Activated CD4-positive, alpha-beta T cell treated with anti-CD3 and anti-CD28 coated beads, Interleukin-2, amount 50 U/mL, for 4 hours (primary cell): ENCODE results near the gene COL8A2.

ENCODE experiments used
- DNase-seq, 2 experiments: peaks; one replicate each; pipeline ENCODE4 v3.0.0-alpha.2; 2020

The COL8A2 gene

GRCh38 chr1:36157115-36157903 lies 32.3 kb upstream of the COL8A2 start:
- DNase-seq: no peak

GRCh38 chr1:36156329-36157114 lies 31.5 kb upstream of the COL8A2 start:
- DNase-seq: peak; percentile 44 to 53

DNA sequence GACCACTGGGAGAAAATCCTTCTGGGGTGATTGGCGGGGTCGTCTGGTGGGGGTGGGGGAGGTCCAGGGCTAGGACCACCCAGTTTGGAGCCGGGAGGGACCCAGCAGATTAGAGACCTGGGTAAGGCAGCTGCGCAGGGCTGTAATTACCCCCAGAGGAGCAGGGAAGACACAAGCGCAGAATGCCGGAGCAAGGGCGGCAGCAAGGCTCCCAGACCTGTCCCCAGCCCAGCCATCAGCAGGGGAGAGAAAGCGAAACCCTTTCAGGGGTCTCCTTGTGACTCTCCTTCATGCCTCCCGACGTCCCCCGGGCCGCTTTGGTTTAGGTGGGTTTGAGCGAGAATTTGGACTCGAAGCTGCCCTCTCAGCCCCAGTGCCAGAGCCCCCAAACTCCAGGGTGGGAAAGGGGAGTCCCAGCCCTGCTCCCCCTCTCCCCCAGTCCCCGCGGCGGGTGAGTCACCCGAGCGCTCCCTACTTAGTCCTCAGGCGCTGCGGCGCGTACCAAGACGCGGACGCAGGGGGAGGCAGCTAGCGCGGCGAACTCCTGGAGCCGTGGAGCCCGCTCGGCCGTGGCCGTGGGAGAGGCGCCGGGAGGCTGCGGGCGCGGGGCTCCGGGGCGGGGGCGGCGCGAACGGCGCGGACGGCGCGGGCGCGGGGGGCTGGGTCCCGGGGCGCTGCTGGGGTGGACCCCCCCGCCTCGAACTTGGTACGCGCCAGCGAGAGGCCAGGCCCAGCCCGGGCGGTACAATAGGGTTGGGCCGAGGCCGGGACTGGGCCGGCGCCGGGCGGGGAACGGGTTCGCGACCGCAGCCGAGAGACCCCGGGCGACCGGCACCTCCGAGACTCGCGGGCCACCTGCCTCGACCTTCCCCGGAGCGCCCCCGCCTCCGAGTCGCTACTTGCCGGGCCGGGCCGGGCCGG lies 30.6 kb upstream of the COL8A2 start, which contains the start of gene MAP7D1:
TSS of gene MAP7D1 (plus strand) at position 753 of the 921 bp plus-strand sequence. CDS start 258 bp downstream, outside the sequence.
- DNase-seq: peak; percentile 82

- no peak for DNase-seq
Measured at GRCh38 chr1:36154765-36155407, 29.9 kb upstream of the COL8A2 start.

DNA sequence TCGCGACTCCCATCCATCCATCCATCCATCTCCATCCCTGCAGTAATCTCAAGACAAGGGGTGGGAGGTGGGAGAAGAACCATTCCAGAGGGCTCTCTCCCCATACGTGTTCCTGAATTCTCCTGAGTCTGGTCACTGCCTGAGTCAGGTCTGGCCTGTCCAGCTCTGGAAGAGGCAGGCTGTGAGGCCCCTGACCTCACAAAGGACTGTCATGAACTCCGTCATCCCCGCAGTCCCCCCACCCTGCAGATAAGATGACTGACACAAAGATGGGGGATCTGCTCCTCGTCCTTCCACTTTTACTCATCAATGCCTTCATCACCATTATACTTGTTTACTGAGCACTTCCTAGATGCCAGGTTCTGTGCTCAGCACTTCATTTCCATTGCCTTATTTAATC lies 29.3 kb upstream of the COL8A2 start:
- DNase-seq: no peak

- no peak for DNase-seq
Measured at GRCh38 chr1:36153476-36153875, 28.5 kb upstream of the COL8A2 start.

GRCh38 chr1:36151845-36152203 lies 26.8 kb upstream of the COL8A2 start:
- peak; percentile 39 to 43 for DNase-seq

- no peak for DNase-seq
Measured at GRCh38 chr1:36151134-36151844, 26.3 kb upstream of the COL8A2 start.

DNA sequence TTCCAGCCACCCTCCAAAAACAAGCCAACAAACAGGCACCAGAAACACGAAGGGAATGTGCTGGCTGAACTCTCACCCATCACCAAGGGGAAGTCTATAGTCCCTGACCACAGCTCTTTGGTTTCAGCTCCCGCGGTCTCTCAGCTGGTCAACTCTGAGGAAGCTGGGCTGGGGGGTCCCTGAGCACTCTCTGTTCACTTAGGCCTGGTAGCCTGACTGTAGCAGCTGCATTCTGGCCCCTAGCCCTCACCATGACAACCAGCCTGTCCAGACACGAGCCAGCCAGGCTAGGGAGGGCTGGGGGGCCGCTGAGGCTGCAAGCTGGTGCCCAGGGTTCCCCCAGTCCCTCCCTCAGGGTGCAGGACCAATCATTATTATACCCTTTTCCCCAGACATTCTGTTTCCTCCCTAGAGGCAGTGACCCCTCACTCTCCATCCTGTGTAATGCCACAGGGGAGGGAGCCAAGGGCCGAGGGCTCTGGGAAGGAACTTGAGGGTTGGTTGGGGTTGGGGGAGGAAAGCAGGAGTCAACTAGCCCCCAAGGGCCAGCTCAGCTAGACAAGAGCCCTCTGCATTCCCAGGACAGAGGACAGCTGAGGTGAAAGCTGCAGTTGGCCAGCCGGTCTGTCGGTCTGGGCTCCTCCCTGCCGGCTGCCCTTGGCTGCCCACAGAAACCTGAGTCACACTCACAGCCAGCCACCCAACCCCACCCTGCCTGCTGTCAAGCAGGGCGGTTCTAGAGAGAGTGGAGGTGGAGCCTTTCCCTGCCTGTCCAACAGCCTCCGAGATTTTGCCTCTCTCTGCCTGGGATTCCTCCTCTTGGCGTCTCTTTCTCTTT lies 25.5 kb upstream of the COL8A2 start:
- DNase-seq: peak; percentile 52 to 55

DNA sequence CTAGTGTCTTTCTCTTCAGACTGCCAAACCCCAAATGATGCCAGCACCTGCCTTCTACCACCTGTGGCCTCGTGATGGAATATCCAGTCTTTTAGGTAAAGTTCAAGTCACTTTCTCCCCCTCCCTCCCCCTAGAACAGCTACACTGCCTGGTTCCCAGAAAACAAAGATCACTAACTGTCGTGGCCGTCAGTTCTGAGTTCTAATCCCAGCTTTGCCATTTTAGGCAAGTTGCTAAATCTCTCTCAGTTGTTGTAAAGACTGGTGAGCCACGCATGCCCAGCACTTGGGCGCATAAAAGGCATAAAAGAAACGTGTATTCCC lies 24.9 kb upstream of the COL8A2 start:
- no peak for DNase-seq

- peak; percentile 99 to 100 for DNase-seq
Measured at GRCh38 chr1:36149237-36149972, 24.4 kb upstream of the COL8A2 start, which contains the start of gene TRAPPC3. TRAPPC3 (minus strand) TSS chr1:36149486; CDS start chr1:36149378, 108 bp downstream.

DNA sequence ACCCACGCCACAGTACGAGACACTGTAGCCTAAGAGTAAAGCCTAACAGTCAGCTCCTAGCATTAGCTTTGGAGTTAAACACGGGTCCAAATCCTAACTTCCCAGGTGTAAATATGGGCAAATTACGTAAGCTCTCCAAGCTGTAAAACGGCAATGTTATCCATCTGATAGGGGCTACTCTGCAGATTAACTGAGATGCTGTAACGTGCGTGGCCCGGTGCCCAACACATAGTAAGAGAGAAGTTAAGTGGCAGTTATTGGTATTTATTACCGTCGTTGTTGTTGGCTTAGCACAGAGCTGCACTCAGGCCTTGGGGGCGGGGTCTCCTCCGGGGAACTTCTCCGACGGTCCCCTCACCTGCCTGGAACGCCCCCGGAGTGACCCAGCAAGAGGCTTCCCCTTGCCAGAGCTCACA lies 23.8 kb upstream of the COL8A2 start:
- no peak for DNase-seq

GRCh38 chr1:36144413-36144812 lies 19.4 kb upstream of the COL8A2 start:
- DNase-seq: no peak

- DNase-seq: no peak
Measured at GRCh38 chr1:36143424-36143823, 18.4 kb upstream of the COL8A2 start.

DNA sequence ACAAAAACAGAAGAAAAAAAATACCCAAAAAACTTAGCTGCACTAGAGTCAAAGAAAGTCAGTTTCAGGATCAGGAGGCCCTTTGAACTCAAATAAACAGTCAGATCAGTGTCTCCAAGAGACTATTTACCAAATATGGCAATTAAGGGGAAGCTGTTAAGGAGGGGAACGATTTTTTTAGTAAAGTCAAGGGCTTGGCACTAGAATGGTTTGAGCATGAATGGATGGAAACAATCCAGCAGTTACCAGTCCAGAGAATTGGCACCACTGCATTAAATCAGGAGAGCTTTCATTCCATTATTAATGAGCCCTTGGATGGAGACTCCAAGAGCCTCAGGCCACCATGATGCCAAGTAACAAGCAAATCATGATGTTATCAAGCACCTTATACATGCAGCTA lies 17.1 kb upstream of the COL8A2 start:
- no peak for DNase-seq

DNA sequence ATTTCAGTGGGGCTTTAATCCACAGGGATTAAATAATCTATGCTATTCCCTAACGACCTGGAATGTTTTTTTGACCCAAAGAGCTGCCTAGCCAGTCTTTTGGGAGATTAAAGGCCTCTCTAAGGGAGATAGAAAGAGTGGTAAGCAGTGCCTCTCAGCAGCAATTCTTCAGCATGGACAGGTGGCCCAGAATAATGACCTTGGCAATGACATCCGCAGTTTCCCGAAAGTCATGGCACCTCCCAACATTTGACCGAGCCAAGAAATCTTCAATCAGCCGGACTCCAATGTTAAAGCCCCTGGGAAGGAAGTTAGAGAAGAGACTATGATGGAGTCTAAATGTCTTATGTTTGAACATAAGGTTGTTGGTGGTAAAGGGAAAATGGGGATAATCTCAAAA lies 14.5 kb upstream of the COL8A2 start:
- no peak for DNase-seq

GRCh38 chr1:36137776-36138175 lies 12.8 kb upstream of the COL8A2 start:
- DNase-seq: no peak

DNA sequence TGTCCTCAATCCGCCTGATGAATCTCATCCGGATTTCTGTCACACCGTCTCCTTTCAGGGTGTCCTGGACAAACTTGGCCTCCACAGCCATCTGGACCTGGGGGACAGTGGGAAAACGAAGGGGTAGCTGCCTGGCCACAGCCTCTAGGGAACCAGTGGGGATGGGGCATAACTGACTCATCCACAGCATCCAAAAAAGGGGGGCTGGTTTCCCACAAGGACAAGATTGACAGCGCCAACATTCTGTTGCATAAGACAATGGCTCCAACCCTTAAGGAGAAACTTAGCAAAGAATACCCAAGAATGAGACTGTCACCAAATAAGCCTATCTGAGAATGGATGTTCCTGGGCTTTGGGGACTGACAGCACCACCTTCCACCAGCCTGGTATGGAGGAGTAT lies 12.2 kb upstream of the COL8A2 start:
- no peak for DNase-seq

DNA sequence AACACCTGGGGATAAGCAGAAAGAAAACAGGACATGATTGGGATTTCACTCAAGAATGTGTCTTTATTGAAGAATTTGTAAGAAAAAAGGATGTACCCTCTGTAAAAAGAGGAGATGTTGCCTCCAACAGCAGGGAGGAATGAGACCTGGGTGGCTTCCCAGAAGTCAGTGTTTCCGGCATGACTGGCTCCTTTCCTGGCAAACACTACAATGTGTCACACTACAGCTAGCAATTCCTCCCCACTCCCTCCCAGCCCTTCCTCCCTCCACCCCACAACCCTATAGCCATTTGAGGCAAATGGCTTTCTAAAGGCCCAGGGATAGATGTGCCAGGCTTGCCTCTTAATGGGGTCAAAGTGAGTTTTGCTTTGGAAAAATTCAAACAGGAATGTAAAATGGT lies 11.5 kb upstream of the COL8A2 start:
- no peak for DNase-seq

DNA sequence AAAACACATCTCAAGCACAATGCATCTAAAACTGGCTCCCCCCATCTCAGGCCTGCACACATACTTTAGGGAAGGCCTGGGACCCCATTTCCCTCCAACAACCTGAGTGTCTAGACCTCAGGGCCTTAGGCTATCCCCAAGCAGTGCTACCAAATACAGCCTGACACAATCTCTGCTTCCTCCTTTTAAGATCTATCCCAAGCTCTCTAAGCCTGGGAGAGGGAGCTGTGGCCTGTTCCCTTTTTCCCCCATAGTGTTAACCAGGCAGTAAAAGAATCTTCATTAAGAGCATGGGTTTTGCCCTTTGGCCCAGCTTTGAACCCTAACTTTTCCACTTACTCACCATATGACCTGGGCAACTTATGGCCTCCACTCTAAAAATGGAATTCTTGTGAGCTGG lies 10.8 kb upstream of the COL8A2 start:
- no peak for DNase-seq
